Neural cell (in vitro differentiated cells): ENCODE results near the gene TIAM1.

Experiments
- EP300 ChIP-seq: fragments of 450-650 bp; conservative IDR thresholded peaks from 2 replicates; pipeline ENCODE4 v1.6.1; 2014; ENCODE audit warnings: antibody characterized with exemption, mild to moderate bottlenecking, moderate library complexity; ENCODE audit not compliant: poor library complexity, severe bottlenecking
- EZH2 ChIP-seq: fragments of 200-600, 300-800 bp; shearing (Covaris generic), sonication (generic); IDR thresholded peaks from 2 replicates; pipeline ENCODE4 v1.6.1; 2014; ENCODE audit warnings: antibody characterized with exemption, low read length, borderline replicate concordance, mild to moderate bottlenecking; ENCODE audit not compliant: insufficient read depth, poor library complexity, severe bottlenecking
- MXI1 ChIP-seq: fragments of 450-650 bp; conservative IDR thresholded peaks from 2 replicates; pipeline ENCODE4 v1.6.1; 2014; ENCODE audit warnings: antibody characterized with exemption, mild to moderate bottlenecking; ENCODE audit not compliant: poor library complexity, severe bottlenecking
- POLR2AphosphoS5 ChIP-seq: IDR thresholded peaks from 2 replicates; pipeline ENCODE4 v1.6.1; 2012
- TF ChIP-seq, protein P1 (sequence below): fragments of 450-650 bp; IDR thresholded peaks from 2 replicates; pipeline ENCODE4 v1.5.1; 2014; ENCODE audit warnings: antibody characterized with exemption, mild to moderate bottlenecking, moderate library complexity; ENCODE audit not compliant: poor library complexity, severe bottlenecking
- TF ChIP-seq, protein P2 (sequence below): IDR thresholded peaks from 2 replicates; pipeline ENCODE4 v1.6.1; 2012; ENCODE audit warnings: borderline replicate concordance

DNA sequence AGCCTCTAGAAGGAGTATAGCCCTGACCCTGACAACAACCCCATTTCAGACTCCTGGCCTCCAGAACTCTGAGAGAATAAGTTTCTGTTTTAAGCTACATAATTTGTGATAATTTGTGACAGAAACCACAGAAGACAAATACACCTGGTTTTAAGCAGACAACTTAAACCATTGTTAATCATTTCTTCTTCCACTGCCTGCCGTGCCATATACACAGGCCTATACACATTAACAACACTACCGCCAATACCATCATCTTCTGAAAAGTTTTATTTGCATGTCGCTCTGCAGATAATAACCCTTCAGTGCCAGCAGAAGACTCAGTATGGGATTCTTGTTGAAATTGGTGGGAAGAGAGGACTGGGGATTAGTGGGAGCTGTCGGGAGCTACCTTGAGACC, 265.8 kb downstream of the TIAM1 start:
- TF ChIP-seq, protein P1, sequence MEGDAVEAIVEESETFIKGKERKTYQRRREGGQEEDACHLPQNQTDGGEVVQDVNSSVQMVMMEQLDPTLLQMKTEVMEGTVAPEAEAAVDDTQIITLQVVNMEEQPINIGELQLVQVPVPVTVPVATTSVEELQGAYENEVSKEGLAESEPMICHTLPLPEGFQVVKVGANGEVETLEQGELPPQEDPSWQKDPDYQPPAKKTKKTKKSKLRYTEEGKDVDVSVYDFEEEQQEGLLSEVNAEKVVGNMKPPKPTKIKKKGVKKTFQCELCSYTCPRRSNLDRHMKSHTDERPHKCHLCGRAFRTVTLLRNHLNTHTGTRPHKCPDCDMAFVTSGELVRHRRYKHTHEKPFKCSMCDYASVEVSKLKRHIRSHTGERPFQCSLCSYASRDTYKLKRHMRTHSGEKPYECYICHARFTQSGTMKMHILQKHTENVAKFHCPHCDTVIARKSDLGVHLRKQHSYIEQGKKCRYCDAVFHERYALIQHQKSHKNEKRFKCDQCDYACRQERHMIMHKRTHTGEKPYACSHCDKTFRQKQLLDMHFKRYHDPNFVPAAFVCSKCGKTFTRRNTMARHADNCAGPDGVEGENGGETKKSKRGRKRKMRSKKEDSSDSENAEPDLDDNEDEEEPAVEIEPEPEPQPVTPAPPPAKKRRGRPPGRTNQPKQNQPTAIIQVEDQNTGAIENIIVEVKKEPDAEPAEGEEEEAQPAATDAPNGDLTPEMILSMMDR = no peak
- TF ChIP-seq POLR2AphosphoS5 = no peak
- TF ChIP-seq EP300 = no peak
- TF ChIP-seq EZH2 = no peak
- TF ChIP-seq MXI1 = no peak
- TF ChIP-seq, protein P2, sequence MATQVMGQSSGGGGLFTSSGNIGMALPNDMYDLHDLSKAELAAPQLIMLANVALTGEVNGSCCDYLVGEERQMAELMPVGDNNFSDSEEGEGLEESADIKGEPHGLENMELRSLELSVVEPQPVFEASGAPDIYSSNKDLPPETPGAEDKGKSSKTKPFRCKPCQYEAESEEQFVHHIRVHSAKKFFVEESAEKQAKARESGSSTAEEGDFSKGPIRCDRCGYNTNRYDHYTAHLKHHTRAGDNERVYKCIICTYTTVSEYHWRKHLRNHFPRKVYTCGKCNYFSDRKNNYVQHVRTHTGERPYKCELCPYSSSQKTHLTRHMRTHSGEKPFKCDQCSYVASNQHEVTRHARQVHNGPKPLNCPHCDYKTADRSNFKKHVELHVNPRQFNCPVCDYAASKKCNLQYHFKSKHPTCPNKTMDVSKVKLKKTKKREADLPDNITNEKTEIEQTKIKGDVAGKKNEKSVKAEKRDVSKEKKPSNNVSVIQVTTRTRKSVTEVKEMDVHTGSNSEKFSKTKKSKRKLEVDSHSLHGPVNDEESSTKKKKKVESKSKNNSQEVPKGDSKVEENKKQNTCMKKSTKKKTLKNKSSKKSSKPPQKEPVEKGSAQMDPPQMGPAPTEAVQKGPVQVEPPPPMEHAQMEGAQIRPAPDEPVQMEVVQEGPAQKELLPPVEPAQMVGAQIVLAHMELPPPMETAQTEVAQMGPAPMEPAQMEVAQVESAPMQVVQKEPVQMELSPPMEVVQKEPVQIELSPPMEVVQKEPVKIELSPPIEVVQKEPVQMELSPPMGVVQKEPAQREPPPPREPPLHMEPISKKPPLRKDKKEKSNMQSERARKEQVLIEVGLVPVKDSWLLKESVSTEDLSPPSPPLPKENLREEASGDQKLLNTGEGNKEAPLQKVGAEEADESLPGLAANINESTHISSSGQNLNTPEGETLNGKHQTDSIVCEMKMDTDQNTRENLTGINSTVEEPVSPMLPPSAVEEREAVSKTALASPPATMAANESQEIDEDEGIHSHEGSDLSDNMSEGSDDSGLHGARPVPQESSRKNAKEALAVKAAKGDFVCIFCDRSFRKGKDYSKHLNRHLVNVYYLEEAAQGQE = no peak
